GM12864 (cell line): ENCODE results near the gene CASD1.

Experiments used
- DNase-seq: peaks from one replicate; pipeline ENCODE4 v3.0.0-alpha.2; 2011; ENCODE audit warnings: low read depth
- H3K4me3 ChIP-seq: 2 replicates; pipeline ENCODE4 v1.5.1; 2011; ENCODE audit warnings: mild to moderate bottlenecking, low read depth, low read length, control low read depth
- TF ChIP-seq, protein P1 (sequence below): IDR thresholded peaks from 2 replicates; pipeline ENCODE4 v1.5.1; 2011; ENCODE audit warnings: low read depth, mild to moderate bottlenecking, moderate library complexity, low read length, control low read depth, inconsistent platforms; ENCODE audit errors: missing control alignments

Gene CASD1

DNA sequence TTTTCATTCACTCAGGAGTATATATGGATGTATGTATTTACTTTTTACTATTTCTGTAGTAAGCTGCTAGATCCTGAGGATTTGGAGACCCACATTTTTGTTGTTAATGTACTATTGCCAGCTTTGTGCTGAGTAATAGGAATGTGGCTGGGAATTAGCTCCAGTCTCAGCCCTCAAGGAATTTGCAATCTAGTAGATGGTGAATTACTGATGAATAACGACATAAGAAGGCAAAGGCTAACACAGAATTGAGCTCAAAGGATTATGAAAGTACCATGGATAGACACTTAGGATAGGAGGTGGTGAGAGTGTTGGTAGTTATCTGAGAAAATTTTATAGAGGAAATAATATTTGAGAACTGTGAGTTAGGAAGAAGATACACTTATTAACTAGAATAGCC, 19.9 kb downstream of the CASD1 start:
- no peak for DNase-seq
- TF ChIP-seq, protein P1, sequence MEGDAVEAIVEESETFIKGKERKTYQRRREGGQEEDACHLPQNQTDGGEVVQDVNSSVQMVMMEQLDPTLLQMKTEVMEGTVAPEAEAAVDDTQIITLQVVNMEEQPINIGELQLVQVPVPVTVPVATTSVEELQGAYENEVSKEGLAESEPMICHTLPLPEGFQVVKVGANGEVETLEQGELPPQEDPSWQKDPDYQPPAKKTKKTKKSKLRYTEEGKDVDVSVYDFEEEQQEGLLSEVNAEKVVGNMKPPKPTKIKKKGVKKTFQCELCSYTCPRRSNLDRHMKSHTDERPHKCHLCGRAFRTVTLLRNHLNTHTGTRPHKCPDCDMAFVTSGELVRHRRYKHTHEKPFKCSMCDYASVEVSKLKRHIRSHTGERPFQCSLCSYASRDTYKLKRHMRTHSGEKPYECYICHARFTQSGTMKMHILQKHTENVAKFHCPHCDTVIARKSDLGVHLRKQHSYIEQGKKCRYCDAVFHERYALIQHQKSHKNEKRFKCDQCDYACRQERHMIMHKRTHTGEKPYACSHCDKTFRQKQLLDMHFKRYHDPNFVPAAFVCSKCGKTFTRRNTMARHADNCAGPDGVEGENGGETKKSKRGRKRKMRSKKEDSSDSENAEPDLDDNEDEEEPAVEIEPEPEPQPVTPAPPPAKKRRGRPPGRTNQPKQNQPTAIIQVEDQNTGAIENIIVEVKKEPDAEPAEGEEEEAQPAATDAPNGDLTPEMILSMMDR = no peak
- H3K4me3 ChIP-seq = no peak overlapping the region

DNA sequence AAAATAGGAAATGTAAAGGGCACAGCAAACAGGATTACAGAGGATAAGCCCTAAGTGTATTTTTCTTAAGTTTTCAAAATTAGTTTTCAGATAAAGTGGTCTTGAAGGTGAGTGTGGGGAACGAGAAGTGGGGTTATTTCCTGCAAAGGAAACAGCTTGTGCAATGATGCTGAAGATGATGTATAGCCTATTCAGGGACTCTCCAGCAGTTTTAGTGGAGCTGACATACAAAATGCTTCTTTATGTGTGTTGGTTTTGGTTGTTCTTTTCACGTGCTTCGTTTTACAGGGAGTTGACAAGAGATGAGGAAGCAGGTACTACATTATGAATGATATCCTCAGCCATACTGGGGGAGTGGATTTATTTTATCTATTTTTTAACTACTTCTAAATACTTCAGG, 20.5 kb downstream of the CASD1 start:
- no peak overlapping the region for H3K4me3 ChIP-seq
- DNase-seq = no peak
- TF ChIP-seq, protein P1 = no peak

DNA sequence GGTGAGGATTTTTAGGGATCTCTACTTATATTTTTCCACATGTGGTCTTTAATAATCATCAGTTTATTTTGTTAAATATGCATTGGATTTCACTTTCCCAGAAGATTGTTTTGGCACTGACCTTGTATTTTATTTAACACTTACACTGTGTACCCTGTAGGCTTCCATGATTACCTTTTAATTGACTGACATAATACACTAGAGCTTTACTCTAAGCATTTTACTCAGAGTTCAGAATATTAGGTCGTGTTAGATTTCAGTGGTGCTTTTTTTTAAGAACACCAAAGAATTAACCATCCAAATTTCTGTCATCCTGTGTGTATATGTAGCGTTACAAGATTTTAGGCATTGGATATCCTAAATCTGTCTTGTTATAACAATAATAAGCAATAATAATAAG, 23.1 kb downstream of the CASD1 start:
- DNase-seq = no peak
- H3K4me3 ChIP-seq = no peak overlapping the region
- TF ChIP-seq, protein P1 = no peak

- DNase-seq = no peak
- no peak overlapping the region for H3K4me3 ChIP-seq
- TF ChIP-seq, protein P1 = no peak
Observed at GRCh38 chr7:94540428-94540827, 30.8 kb downstream of the CASD1 start.

DNA sequence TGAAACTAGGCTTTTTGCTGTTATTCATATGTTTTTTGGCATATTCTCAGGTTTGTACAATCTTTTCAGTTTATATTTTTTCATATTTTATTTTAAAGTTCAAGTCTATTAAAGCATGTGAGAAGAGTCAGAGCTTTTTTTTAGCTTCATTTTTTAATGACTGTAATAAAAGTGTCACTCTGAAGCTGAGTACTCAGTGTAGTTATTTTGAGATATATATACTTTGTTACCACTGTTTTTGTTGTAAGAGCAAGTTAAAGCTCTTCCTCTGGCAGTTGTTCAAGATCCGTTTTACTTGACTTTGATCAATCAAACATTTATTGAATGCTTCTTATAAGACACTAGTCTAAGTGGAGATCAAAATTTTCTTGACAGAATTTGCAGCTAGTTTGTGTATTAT, 37.5 kb downstream of the CASD1 start:
- TF ChIP-seq, protein P1 = no peak
- no peak for DNase-seq
- H3K4me3 ChIP-seq = no peak overlapping the region

DNA sequence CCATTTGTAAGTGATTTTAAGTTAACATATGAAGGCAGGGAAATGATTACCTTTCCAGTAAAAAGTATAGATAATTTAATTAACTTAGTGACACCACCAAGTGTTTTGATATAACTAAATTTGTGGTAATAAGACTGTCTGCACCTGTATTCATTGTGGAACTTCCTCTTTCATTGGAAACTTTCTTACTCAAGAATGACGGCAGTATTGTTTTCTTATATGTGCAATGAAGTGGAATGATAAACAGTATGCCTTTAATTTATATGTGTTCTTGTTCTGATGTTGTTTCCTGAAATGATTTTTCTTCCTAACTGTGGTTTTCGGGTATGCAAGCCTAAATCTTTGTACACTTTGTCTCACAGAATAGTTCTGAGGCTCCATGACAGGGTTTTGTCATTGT, 46.4 kb downstream of the CASD1 start:
- TF ChIP-seq, protein P1 = no peak
- H3K4me3 ChIP-seq = no peak overlapping the region
- DNase-seq = no peak

DNA sequence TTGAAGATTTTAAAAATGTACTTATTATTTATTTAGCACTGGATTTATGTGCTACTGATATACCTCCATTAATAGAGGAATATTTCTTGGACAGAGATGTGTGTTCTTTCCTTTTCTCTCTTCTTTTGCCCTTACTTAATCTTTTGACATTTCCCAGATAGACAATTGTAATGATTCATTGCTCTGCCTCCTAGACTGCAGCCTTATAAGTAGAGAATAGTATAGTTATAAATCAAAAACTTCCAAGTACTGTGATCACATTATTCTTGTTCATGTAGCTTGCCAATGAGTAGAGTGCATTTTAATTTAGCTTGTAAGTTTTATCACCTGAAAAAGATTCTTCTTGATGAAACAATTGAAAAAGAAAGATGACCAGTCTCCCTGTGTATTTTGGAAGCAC, 47.6 kb downstream of the CASD1 start:
- H3K4me3 ChIP-seq = no peak overlapping the region

More for the DNA sequence above, 47.6 kb downstream of the CASD1 start:
- DNase-seq = no peak
- TF ChIP-seq, protein P1 = no peak
